ENCODE measurements around the gene SLX4IP. TPM values are rescaled to one million over a fixed set of nuclear protein-coding genes. Genes with fewer than 3 reads are reported as not detected.

SLX4IP gene
- total and polyA plus RNA-seq, 2 donors (not counting 1 experiment from before 2014, with no cell fraction given) = 1.9 to 8.1 TPM

DNA sequence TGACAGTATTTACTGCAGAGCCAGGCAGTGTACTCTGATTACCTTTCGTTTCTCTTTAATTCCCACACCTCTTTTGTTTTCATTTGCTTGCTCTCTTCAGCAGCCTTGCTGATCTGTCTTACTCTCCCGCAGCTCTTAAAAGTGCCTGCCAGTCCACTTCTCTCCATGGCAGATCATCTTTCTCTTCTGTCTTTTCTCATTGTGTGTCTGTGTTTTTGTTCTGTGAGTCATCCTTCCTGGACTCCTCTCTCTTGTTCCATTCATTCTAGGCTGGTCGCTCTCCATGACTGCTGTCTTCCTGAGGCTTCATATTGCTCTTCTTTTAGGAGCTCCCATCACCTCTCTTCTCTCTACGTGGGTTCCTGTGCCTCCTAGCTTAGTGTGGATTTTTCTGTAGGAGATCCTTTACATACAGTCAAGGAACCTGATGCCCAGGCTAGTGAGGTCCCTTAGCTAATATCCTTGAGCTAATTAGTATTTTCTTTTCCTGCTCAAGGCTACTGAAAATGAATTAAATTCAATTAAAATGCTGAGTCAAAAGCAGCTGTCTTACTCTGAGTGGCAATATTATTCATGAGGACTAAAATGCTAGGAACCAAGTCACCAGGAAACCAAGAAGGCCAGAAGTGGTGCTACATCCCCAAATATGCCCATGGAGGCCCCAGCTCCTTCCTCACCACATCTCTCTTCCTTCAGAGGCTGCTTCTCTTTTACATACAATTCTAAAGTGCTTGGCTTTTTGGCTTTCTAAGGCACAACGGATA, 86.1 kb downstream of the SLX4IP start:
- Histone ChIP-seq H3K27ac (ENCODE audit: insufficient read depth, low read length) (peak overlapping the region; percentile 9), H3K4me2 (ENCODE audit: extremely low read depth, insufficient read depth, low read length) (no peak overlapping the region), H3K4me1 (ENCODE audit: control insufficient read depth, extremely low read depth, insufficient read depth, low read length) (peaks cover 6% of the 10 kb centered on the region), H3K79me2 (ENCODE audit: control insufficient read depth, insufficient read depth, low read length) (no peaks in the 10 kb centered on the region), H3K36me3 (ENCODE audit: control insufficient read depth, insufficient read depth, low read length) (no peaks in the 10 kb centered on the region), H3K27me3 (ENCODE audit: control insufficient read depth, insufficient read depth, low read length) (no peaks in the 10 kb centered on the region), H4K20me1 (ENCODE audit: control insufficient read depth, extremely low read depth, insufficient read depth, low read length) (no peaks in the 10 kb centered on the region), H3K4me3 (replicated peaks in 1 of 4; ENCODE audit: control extremely low read depth in 1 of 4, insufficient read depth in 1 of 4, low read depth in 3 of 4, low read length in 4 of 4) (no peak overlapping the region), H3K9me3 (ENCODE audit: control insufficient read depth, insufficient read depth, low read depth, low read length) (no peaks in the 10 kb centered on the region), H3K9ac (ENCODE audit: insufficient read depth, low read length) (no peak overlapping the region), H2AFZ (ENCODE audit: low read length) (no peak overlapping the region)
- peak; percentile 76 to 89 for DNase-seq (ENCODE audit: low read depth in 2 of 2)
- TF ChIP-seq EZH2 (IDR thresholded peaks at IDR 0.05; ENCODE audit: low read length, missing control alignments) = no peak
- TF ChIP-seq, protein P1, sequence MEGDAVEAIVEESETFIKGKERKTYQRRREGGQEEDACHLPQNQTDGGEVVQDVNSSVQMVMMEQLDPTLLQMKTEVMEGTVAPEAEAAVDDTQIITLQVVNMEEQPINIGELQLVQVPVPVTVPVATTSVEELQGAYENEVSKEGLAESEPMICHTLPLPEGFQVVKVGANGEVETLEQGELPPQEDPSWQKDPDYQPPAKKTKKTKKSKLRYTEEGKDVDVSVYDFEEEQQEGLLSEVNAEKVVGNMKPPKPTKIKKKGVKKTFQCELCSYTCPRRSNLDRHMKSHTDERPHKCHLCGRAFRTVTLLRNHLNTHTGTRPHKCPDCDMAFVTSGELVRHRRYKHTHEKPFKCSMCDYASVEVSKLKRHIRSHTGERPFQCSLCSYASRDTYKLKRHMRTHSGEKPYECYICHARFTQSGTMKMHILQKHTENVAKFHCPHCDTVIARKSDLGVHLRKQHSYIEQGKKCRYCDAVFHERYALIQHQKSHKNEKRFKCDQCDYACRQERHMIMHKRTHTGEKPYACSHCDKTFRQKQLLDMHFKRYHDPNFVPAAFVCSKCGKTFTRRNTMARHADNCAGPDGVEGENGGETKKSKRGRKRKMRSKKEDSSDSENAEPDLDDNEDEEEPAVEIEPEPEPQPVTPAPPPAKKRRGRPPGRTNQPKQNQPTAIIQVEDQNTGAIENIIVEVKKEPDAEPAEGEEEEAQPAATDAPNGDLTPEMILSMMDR (conservative IDR thresholded peaks at IDR 0.05 in 1 of 2, IDR thresholded peaks at IDR 0.05 in 1 of 2; ENCODE audit: low read depth in 1 of 2, low read length in 2 of 2) = no peak

- Histone ChIP-seq H2AFZ (ENCODE audit: low read length) (no peak overlapping the region), H4K20me1 (ENCODE audit: control insufficient read depth, extremely low read depth, insufficient read depth, low read length) (no peaks in the 10 kb centered on the region), H3K79me2 (ENCODE audit: control insufficient read depth, insufficient read depth, low read length) (no peaks in the 10 kb centered on the region), H3K9me3 (ENCODE audit: control insufficient read depth, insufficient read depth, low read depth, low read length) (no peaks in the 10 kb centered on the region), H3K4me2 (ENCODE audit: extremely low read depth, insufficient read depth, low read length) (no peak overlapping the region), H3K4me3 (replicated peaks in 1 of 4; ENCODE audit: control extremely low read depth in 1 of 4, insufficient read depth in 1 of 4, low read depth in 3 of 4, low read length in 4 of 4) (no peak overlapping the region), H3K27ac (ENCODE audit: insufficient read depth, low read length) (no peak overlapping the region), H3K9ac (ENCODE audit: insufficient read depth, low read length) (no peak overlapping the region), H3K27me3 (ENCODE audit: control insufficient read depth, insufficient read depth, low read length) (no peaks in the 10 kb centered on the region), H3K4me1 (ENCODE audit: control insufficient read depth, extremely low read depth, insufficient read depth, low read length) (peaks cover 6% of the 10 kb centered on the region), H3K36me3 (ENCODE audit: control insufficient read depth, insufficient read depth, low read length) (no peaks in the 10 kb centered on the region)
- TF ChIP-seq, protein P1 (conservative IDR thresholded peaks at IDR 0.05 in 1 of 2, IDR thresholded peaks at IDR 0.05 in 1 of 2; ENCODE audit: low read depth in 1 of 2, low read length in 2 of 2) = no peak
- TF ChIP-seq EZH2 (IDR thresholded peaks at IDR 0.05; ENCODE audit: low read length, missing control alignments) = no peak
- no peak for DNase-seq (ENCODE audit: low read depth in 2 of 2)
Observed at GRCh38 chr20:10521836-10522235, 86.7 kb downstream of the SLX4IP start.

- Histone ChIP-seq H3K27ac (ENCODE audit: insufficient read depth, low read length) (no peak overlapping the region), H3K4me1 (ENCODE audit: control insufficient read depth, extremely low read depth, insufficient read depth, low read length) (peaks cover 6% of the 10 kb centered on the region), H4K20me1 (ENCODE audit: control insufficient read depth, extremely low read depth, insufficient read depth, low read length) (no peaks in the 10 kb centered on the region), H3K4me3 (replicated peaks in 1 of 4; ENCODE audit: control extremely low read depth in 1 of 4, insufficient read depth in 1 of 4, low read depth in 3 of 4, low read length in 4 of 4) (no peak overlapping the region), H3K9ac (ENCODE audit: insufficient read depth, low read length) (no peak overlapping the region), H3K9me3 (ENCODE audit: control insufficient read depth, insufficient read depth, low read depth, low read length) (no peaks in the 10 kb centered on the region), H3K79me2 (ENCODE audit: control insufficient read depth, insufficient read depth, low read length) (no peaks in the 10 kb centered on the region), H3K36me3 (ENCODE audit: control insufficient read depth, insufficient read depth, low read length) (no peaks in the 10 kb centered on the region), H3K4me2 (ENCODE audit: extremely low read depth, insufficient read depth, low read length) (no peak overlapping the region), H3K27me3 (ENCODE audit: control insufficient read depth, insufficient read depth, low read length) (no peaks in the 10 kb centered on the region), H2AFZ (ENCODE audit: low read length) (no peak overlapping the region)
- TF ChIP-seq EZH2 (IDR thresholded peaks at IDR 0.05; ENCODE audit: low read length, missing control alignments) = no peak
- TF ChIP-seq, protein P1 (conservative IDR thresholded peaks at IDR 0.05 in 1 of 2, IDR thresholded peaks at IDR 0.05 in 1 of 2; ENCODE audit: low read depth in 1 of 2, low read length in 2 of 2) = no peak
- DNase-seq (ENCODE audit: low read depth in 2 of 2) = no peak
Observed at GRCh38 chr20:10522328-10522727, 87.2 kb downstream of the SLX4IP start.
